ENCODE data around the gene CMBL.

GRCh38 chr5:10262121-10262774 lies 45.5 kb downstream of the CMBL start:
- TF ChIP-seq CTCF (IDR thresholded peaks at IDR 0.05) (no peak), POLR2A (IDR thresholded peaks at IDR 0.05) (no peak)
